PC-3 (cell line): ENCODE data around the gene MYH11.

Experiments used
- CTCF ChIP-seq: fragments of 300-600 bp; sonication (generic); conservative IDR thresholded peaks from 2 replicates; pipeline ENCODE4 v1.5.1; 2017; ENCODE audit warnings: antibody characterized with exemption, low read depth, mild to moderate bottlenecking, low read length
- EZH2 ChIP-seq: fragments of 300-600 bp; sonication (generic); IDR thresholded peaks from one replicate; pipeline ENCODE4 v1.6.1; 2017; ENCODE audit warnings: antibody characterized with exemption, mild to moderate bottlenecking, low read length; ENCODE audit not compliant: unreplicated experiment
- EZH2phosphoT487 ChIP-seq: fragments of 300-600 bp; sonication (generic); IDR thresholded peaks from 2 replicates; pipeline ENCODE4 v1.6.1; 2018; ENCODE audit warnings: mild to moderate bottlenecking, antibody characterized with exemption, low read length, borderline replicate concordance

GRCh38 chr16:15834502-15834901 is 22.3 kb downstream of the MYH11 start:
- TF ChIP-seq EZH2, result no peak
- no peak for TF ChIP-seq CTCF
- TF ChIP-seq EZH2phosphoT487, result no peak
